ENCODE measurements around the gene FRK.
"Not testable (repeated sequence)": the region's sequence is repeated elsewhere in the genome, so short reads cannot be mapped to it uniquely, and the experiment has no call there.

Gene FRK

GRCh38 chr6:116073765-116074440 is 13.2 kb upstream of the FRK start:
- DNase-seq: no peak

DNA sequence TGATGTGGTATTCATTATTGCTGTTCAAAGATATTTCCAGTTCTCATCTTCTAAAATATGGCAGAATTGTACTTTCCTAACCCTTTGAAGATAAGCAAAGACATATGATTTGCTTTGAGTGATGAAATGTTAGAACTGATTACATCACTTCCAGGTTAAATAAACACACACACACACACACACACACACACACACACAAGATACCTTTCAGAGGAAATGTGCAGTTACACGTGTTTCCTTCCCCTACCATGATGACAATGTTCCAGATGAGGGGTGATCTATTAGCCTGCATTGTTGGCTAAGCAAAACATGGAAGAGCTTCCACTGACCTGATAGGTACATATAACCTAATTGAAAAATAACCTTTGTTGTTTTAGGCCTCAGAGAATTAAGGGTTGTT is 11.7 kb upstream of the FRK start:
- DNase-seq: no peak

DNA sequence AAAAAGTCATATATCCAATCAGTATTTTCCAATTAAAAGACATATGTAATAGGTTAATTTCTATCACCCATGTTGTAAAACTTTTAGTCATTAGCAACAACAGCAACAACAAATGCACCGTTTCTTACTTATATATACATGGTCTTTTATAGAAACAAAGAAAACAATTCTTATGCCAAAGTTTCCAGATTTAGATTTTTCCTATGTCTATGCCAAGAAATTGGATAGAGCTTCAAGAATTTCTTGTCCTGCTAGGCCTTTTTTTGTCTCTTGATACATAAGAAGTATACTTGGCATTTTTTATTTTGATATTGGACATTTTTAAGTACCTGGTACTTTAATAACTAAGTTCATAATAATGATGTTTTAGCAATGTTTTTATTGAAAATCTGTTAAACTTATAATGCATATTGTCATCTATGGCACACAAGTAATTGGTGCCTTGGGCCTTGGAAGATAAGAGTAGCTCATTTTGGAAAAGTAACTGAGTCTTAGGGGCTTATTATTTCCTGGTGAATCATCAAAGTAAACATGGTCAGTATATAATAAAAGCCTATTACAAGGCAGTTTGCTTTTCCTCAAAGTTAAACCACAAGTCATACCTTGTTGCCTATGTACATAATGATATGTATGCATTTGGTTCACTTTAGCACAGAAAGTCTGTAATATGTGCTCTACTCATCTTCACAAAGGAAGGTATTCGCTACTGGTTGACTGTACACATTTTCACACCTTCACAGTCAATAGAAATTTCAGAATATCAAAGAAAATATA is 10.1 kb upstream of the FRK start:
- DNase-seq: no peak

DNA sequence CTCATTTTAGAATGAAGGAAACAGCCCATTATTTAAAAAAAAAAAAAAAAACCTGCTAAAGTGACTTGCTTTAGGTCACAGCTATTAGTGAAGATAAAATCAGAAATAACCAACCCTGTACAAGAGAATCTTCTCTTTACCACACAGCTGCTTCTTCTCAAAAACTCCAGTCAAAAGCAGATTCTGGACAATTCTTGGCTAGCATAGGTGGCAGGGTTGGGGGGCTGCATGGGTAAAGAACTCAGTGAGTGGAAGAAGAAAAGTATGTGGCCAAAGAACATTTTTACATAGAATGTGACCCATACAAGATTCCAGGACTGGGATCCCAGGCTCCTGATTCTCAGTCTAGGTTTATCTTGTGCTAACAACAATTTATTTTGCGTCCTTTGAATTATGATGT is 9.4 kb upstream of the FRK start:
- DNase-seq: no peak

GRCh38 chr6:116066789-116067188 is 6.1 kb upstream of the FRK start:
- DNase-seq: no peak

DNA sequence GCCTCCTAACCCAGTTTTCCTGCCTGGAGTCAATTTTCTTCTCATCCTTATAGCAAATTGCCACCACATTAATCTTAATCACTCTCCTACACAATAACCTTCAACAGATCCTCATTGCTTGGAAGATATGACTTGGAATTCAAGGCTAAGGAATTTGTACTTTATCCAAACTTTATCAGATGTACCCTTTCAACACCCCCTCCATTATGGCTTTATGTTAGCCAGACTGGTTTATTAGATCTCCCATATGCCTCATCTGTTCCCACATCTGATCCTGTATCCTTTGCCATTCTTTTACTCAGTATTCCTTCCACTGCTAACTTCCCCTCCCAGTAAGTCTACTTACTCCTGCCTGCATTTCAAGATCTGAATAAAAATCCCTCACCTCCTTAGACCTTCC is 4.0 kb upstream of the FRK start:
- DNase-seq: no peak

- no peak for DNase-seq
Observed at GRCh38 chr6:116062496-116062895, 1.8 kb upstream of the FRK start.

DNA sequence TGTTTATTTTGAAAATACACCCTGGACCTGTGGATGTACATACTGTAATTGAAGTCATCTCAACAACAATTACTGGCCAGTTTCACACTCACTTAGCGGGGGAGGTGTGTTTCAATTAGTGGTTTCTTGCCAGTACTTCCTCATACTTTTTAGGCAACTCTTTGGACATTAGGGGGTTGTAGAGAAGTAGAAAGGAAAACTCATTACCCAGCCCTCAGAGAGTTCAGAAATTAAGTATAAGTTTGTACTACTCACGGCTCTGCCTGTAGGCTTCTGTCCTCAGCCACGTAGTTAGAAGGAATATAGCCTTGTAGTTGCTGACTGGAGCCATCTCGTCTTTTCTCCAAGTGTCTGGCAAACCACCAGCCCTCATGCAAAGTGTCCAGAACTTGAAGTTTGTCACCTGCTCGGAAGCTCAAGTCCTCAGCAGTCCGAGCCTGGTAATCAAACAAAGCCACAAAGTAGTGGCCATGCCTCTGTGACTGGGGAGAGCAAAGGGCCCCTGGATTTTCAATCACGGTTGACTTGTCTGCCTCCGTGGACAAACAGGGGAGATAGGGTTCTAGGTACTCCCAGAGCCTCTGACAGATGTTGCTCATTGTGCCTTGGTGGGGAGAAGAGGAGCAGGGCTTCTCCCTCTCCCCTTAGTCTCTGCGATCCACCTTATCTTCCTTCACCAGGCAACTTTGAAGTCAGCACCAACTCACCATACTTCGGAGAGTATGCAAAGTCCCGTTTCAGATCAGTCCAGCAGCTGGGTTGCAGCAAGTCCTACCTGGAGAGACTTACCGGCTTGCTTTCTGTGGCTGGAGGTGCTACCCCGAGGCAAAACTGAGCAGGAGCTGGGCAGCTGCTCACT is 749 bp downstream of the FRK start:
- no peak for DNase-seq

DNA sequence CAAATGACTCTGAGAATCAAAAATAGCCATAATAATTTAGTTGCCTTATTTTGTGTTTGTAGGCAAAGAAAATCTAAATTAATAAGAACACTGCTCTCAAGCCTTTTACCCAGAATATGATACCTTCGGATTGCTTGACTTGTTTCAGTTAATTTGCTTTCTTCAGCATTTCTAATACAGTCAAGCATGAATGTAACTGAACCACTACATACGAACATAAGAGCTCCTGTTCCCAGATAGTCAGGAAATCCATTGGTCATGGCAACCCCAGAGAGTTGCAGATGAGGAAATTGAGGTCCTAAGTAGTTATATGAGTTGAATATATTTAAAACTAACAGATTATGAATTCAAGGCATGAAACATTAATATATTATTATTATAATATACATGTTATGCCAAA is 2.9 kb downstream of the FRK start:
- no peak for DNase-seq

DNA sequence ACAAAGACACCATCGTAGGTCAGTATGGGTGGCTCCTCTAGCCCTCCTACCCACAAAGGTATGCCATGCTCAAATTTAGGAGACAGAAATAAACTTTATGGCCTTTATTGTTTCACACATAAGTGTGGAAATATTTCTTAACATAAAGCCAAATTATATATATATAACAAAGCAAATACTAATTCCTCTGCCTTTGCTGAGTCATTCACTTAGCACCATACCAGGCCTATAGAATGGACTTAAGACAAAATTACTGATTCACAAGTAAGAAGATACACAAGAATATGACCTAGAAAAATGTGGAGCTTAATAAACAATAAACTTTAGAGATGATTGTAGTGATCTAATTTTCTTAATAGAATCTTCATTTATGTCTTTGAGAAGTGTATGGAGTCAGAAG is 5.2 kb downstream of the FRK start:
- no peak for DNase-seq

- no peak for DNase-seq
Observed at GRCh38 chr6:116051244-116051643, 9.4 kb downstream of the FRK start.

DNA sequence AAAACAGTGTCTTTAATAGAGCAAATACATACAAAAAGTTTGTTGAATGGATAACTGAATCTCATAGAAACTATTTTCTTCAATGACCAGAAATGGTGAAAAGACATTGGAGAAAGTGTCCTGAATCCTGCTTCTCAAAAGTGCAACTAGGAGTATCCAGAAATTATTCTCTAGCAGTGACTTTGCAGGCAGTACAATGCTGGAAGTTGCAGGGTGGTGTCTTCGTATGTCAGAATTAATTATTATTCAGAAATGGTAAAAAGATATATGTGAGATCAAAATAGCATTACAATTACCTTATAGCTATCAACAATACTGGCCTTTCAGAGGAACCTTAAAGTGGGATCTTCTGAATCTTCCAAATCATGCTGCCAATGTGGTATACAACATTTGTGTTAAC is 10.0 kb downstream of the FRK start:
- no peak for DNase-seq

DNA sequence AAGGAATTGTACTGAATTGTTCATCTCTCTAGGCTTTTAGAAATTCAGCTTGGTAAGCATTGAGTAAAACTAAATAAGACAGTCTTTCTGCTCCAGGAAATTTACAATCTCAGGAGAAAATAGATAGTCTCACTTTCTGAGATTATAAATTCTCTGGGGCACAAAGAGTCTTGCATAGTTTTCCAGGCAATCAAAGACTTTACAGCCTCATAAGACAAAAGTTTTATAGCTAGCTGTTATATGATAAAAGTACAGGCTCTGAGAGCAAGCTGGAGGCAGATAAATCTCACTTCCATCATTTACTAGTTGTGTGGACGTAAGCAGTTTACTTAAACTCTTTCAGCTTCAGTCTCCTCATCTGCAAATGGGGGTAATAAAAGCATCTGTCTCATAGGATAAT is 11.4 kb downstream of the FRK start:
- no peak for DNase-seq

DNA sequence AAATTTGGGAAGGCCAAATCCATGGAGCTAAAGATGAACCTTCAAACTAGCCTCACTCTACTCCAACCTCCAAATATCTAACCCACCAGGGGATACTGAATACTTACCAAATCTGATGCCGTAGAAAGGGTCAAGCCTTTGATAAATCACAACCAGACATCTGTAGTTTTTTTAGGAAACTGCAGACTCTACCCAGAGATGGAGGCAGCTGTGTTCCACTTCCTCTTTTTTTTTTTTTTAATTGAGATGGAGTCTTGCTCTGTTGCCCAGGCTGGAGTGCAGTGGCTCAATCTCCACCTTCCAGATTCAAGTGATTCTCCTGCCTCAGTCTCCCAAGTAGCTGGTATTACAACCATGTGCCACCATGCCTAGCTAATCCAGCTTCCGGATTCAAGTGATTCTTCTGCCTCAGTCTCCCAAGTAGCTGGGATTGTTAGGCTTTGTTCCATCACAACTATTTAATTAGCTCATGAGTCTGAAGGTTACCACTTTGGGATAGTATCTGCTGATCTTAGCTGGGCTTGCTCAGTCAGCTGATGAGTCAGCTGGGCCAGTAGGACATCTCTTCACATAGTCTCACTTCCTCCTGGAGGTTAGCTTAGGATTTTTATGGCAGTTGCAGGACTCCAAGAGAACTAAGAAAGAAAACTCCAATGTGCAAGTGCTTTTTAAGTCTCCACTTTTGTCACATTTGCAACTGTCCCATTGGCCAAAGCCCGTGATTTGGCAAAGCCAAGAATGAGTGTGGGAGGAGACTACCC is 13.3 kb downstream of the FRK start:
- no peak for DNase-seq

GRCh38 chr6:116046737-116047136 is 14.0 kb downstream of the FRK start:
- DNase-seq: no peak

GRCh38 chr6:116046272-116046671 is 14.4 kb downstream of the FRK start:
- not testable (repeated sequence) for DNase-seq

GRCh38 chr6:116041934-116042333 is 18.8 kb downstream of the FRK start:
- DNase-seq: no peak

DNA sequence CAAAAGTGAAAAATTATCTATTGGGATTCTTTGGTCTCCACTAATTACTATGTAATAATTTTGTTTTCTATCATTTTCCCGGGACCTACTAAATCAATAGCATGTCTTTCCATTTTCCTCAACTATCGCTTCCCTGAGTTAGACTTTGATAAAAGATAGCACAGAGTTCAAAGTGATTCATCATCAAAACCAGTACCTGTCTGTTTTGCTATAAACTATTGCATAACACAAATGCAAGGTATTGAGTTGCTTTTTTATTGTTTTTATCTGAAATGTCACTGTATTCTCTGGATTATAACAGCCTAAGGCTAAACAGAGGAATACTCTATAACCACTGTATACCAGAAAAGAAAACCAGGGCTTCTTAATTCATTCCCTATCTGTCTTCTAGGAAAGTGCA is 19.7 kb downstream of the FRK start:
- no peak for DNase-seq

DNA sequence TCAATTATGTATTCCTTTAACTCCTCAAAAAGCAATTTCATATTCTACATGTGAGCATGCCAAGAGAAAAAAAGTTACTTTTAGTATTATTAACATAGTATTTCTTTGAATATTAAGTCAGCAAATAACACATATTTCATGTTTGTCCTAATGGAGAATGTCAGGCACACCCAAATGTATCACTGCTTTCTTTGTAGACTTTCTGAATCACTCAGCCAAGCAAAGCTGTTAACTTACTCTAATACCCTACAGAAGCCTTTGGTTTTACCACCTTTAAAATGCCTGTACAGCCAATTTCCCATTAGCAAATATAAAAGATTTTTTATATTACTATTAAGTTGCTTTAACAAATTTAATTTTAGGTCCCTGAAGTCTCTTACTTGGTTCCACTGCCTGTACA is 23.8 kb downstream of the FRK start:
- DNase-seq: no peak

DNA sequence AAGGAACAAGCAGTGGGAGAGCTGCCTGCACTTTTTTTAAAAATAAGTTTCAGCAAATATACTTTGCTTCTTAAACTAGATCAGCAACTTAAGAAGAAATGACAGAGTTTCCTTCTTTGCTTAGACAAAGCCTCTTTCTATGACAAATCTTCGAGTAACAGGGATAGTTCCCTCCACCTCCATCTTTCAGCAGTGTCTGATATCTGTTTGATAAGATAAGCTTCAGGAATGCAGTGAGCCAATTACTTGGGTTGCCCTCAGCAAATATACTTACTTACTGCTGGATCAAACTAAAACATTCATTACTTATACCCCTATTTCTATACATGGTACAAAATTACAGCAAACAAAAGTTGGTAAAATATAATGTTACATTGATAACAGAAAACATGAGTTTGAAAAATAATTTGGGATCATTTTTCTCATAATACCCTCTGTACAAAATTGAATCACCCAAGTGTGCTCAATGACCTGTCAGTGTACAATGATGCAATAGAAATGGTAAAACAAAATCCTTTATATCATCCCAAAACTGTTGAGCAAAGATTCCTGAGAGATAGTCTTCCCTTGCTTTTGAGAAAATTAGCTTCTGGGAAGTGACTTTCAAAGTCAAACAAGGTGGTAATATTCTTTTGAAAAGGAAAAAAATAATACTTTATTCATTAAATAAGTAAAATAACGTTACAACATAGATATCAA is 24.5 kb downstream of the FRK start:
- no peak for DNase-seq

DNA sequence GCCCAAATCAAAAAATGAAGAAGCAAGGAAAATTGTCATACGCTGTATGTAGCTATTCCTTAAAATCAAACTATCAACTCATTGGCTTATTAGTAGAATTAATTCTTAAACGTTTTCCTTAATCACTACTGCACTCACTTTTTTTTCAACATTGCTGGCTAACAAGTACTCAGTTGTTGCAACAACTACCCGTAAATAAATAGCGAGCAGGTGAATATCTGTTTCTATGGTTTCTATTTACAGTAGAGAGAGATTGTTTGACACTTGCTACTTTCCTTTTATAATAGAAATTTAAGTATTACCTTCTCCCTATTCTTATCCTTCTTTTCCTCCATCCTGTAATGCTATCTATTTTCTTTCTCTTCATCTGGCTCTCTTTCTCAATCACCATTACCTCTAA is 25.1 kb downstream of the FRK start:
- DNase-seq: no peak

DNA sequence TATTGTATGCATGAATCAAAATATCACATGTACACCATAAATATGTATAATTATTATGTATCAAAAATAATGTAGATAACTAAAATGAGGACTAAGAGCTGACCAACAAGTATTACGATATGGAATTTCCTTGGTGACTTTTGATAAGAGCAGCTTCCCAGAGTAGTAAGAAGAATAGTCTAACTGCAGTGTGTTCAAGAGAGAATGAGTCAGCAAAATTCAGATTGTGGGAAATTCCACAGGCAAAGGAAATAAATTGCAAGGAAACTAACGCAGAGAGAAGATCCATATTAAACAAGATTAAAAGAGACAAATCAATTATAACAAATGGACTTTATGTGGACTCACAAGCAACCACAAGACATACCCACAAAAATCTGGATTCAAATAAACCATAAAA is 26.4 kb downstream of the FRK start:
- no peak for DNase-seq
